ENCODE results near the gene H3-3A. TPM values are rescaled to one million over a fixed set of nuclear protein-coding genes. Genes with fewer than 3 reads are reported as not detected.

H3-3A gene
- total RNA-seq, 1 experiment from 2014 or later, result 1,129 TPM

GRCh38 chr1:226074046-226074445, 11.5 kb downstream of the H3-3A start:
- TF ChIP-seq CTCF (conservative IDR thresholded peaks at IDR 0.05), result no peak
- H3K56ac ChIP-seq (ENCODE audit: insufficient read length, low read depth, low read length), result no peak overlapping the region
- no peak overlapping the region for H4K5ac ChIP-seq (ENCODE audit: insufficient read length, low read depth, low read length)
- H3T11ph ChIP-seq (ENCODE audit: low read length), result no peak overlapping the region
- no peak overlapping the region for H2BK12ac ChIP-seq (ENCODE audit: insufficient read length, low read depth, low read length)
- DNase-seq, result no peak
- no peak overlapping the region for H2BK5ac ChIP-seq (ENCODE audit: insufficient read length, low read length)
- WGBS (ENCODE audit: extremely low coverage, insufficient read length, low lambda C conversion rate), result no CpG with 5 or more reads among the region's 4 CpGs
- H2BK15ac ChIP-seq (ENCODE audit: low read depth, low read length), result no peak overlapping the region
- Mint-ChIP-seq H3K36me3 (ENCODE audit: insufficient read depth in 1 of 3, low read depth in 3 of 3) (peaks cover 18 to 43% (median 32%) of the 10 kb centered on the region in 3 experiments), H3K9me3 (no peaks in the 10 kb centered on the region), H3K27ac (peak overlapping the region in 1 of 3 experiments; percentile 84; a peak in 2 of 7 replicates), H3K4me3 (no peak overlapping the region), H3K27me3 (ENCODE audit: low read depth) (no peaks in the 10 kb centered on the region; the same call in 1 of the 2 replicates), H3K4me1 (peaks cover 7 to 9% of the 10 kb centered on the region in 2 experiments)
- H3K4me2 ChIP-seq (ENCODE audit: insufficient read depth, insufficient read length, low read length), result no peak overlapping the region
- no peaks in the 10 kb centered on the region for H3K27me3 ChIP-seq (ENCODE audit: insufficient read depth, low read length)
- no peak overlapping the region for H3K9ac ChIP-seq (ENCODE audit: extremely low read depth, insufficient read length, low read length)
- H2BK120ac ChIP-seq (ENCODE audit: low read depth, low read length, poor library complexity, severe bottlenecking), result no peak overlapping the region
- no peaks in the 10 kb centered on the region for H3K79me1 ChIP-seq (ENCODE audit: insufficient read depth, low read depth, low read length, poor library complexity, severe bottlenecking)
- no peak overlapping the region for H3K14ac ChIP-seq (ENCODE audit: insufficient read depth, low read length)
- no peak overlapping the region for H4K91ac ChIP-seq (ENCODE audit: insufficient read length, low read depth, low read length)
- H2AK5ac ChIP-seq (ENCODE audit: insufficient read length, low read length), result no peak overlapping the region
- no peak overlapping the region for H2BK20ac ChIP-seq (ENCODE audit: low read depth, low read length, poor library complexity, severe bottlenecking)
- H3K4ac ChIP-seq (ENCODE audit: low read depth, low read length), result no peak overlapping the region
- H3K27ac ChIP-seq (ENCODE audit: insufficient read length, low read depth, low read length), result peak overlapping the region; percentile 36
- no peaks in the 10 kb centered on the region for H3K4me1 ChIP-seq (ENCODE audit: insufficient read depth, low read length)
- H3K23me2 ChIP-seq (ENCODE audit: insufficient read length, low read depth, low read length, poor library complexity, severe bottlenecking), result no peaks in the 10 kb centered on the region
- no peaks in the 10 kb centered on the region; the same call in 1 of the 2 replicates for H3K79me2 ChIP-seq (ENCODE audit: insufficient read depth, low read length)
- H3K23ac ChIP-seq (ENCODE audit: insufficient read length, low read depth, low read length), result no peak overlapping the region
- H3K9me3 ChIP-seq (ENCODE audit: control insufficient read depth, low read depth, low read length), result no peaks in the 10 kb centered on the region
- H3K18ac ChIP-seq (ENCODE audit: insufficient read length, low read depth, low read length), result no peak overlapping the region
- H2AFZ ChIP-seq (ENCODE audit: low read length), result no peak overlapping the region
- no peak overlapping the region for H4K8ac ChIP-seq (replicated peaks; ENCODE audit: insufficient read length, low read depth, low read length)
- no peaks in the 10 kb centered on the region for H4K20me1 ChIP-seq (ENCODE audit: control insufficient read depth, insufficient read depth, insufficient read length)
